RCC 7860 (cell line): ENCODE results near the gene TMEM128.

Experiments used
- DNase-seq: peaks from one replicate; pipeline ENCODE4 v3.0.0-alpha.2; 2015; ENCODE audit warnings: low spot score
- FAIRE-seq: peaks from 2 replicates; lab custom pipeline; 2012; peaks lifted over from hg19 to GRCh38; lab: Jason Lieb, UNC

The TMEM128 gene, protein sequence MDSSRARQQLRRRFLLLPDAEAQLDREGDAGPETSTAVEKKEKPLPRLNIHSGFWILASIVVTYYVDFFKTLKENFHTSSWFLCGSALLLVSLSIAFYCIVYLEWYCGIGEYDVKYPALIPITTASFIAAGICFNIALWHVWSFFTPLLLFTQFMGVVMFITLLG

GRCh38 chr4:4248029-4248884, at the start of gene TMEM128:
TSS of gene TMEM128 (minus strand) at chr4:4248223. CDS start at chr4:4248202, 21 bp downstream.
- DNase-seq (peak; percentile 86), FAIRE-seq (peak; percentile 40)

GRCh38 chr4:4296283-4296846, 48.3 kb upstream of the TMEM128 start:
- FAIRE-seq (no peak), DNase-seq (no peak)

GRCh38 chr4:4293279-4293678, 45.3 kb upstream of the TMEM128 start:
- FAIRE-seq (no peak), DNase-seq (no peak)

DNA sequence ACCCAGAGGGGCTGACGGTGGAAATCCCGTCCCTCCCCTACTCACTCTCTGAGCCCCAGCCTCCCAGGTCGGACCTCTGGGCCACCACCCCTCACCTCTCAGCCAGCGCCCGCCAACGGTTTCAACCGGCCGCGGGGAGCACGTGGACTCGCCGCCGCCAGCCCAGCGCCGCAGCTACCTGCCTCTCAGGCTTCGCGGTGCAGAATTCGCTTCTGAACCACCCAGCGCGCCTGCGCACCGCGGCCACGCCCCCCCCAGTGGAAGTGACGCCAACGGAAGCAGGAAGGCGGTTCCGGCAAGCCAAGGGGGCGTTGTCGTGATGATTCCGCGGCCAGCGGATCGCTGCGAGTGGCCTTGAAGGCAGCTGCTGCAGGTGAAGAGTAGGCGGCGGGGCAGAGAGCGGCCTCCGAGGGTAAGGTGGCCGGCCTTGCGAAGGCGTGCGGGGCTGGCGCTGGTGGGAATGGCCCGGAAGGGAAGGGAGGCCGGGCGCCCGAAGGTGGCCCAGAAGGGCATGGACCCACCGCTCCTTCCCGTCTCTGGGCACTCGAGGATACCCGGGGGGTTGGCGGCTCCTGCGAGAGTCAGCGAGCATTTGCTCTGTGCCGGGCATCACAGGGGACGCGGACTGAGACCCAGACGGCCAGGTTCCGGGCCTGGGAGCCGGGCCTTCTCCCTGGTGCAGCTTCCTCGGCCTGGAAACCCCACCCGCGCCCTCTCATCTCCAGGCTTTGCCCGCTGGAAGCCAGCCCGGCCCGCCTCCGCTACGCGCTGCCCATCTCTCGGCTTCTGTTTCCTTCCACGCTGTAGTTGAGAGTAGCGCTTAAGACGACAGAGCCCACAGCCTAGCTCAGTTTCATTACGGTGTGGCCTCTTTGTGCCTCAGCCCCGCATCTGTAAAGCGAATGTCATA, 42.2 kb upstream of the TMEM128 start, which contains the start of the genes LYAR and ZBTB49:
TSS of gene LYAR (minus strand) at position 214 of the 910 bp plus-strand sequence. CDS start 6,412 bp downstream, outside the sequence.
TSS of gene ZBTB49 (plus strand) at position 311 of the 910 bp plus-strand sequence. CDS start 9,695 bp downstream, outside the sequence.
- FAIRE-seq, result no peak
- peak; percentile 69 for DNase-seq

- FAIRE-seq, result no peak
- DNase-seq, result no peak
These were observed 41.5 kb upstream of the TMEM128 start for GRCh38 chr4:4289597-4289940.

DNA sequence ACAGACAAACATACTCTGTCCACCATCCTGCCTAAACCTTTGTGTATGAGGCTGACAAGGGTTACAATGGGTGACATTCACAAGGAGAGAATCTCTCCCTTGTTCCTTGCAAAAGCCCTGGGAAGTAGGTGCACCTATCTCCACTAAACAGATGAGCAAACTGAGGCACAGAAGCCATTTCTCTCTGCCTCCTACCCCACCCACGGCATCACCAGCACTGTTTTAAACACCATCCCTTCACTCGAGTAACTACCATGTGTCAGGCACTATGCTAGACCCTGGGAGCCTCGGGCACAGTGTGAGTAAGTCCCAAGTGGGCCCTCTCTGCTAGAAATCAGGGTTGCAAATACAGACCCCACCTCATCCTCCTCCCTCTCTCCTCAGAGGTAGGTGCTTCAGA, 41.0 kb upstream of the TMEM128 start:
- FAIRE-seq (no peak), DNase-seq (no peak)

DNA sequence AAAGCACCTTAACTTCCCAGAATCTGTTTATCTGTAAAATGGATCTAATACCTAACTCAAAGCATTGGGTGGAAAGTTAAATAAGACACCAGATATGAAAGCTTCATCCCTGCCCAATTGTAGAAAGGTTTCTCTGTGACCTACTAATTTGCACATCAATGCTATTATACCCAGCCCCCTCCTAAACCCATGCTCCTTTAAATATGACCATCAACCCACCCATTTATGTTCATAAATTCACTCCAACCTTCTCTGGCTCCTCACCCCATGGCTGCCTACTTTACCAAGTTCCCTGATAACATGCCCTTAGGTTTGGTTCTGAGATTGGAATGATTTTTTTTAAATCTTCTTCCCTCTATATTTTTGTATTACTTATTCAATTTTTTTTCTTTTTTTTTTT, 40.1 kb upstream of the TMEM128 start:
- no peak for FAIRE-seq
- no peak for DNase-seq

DNA sequence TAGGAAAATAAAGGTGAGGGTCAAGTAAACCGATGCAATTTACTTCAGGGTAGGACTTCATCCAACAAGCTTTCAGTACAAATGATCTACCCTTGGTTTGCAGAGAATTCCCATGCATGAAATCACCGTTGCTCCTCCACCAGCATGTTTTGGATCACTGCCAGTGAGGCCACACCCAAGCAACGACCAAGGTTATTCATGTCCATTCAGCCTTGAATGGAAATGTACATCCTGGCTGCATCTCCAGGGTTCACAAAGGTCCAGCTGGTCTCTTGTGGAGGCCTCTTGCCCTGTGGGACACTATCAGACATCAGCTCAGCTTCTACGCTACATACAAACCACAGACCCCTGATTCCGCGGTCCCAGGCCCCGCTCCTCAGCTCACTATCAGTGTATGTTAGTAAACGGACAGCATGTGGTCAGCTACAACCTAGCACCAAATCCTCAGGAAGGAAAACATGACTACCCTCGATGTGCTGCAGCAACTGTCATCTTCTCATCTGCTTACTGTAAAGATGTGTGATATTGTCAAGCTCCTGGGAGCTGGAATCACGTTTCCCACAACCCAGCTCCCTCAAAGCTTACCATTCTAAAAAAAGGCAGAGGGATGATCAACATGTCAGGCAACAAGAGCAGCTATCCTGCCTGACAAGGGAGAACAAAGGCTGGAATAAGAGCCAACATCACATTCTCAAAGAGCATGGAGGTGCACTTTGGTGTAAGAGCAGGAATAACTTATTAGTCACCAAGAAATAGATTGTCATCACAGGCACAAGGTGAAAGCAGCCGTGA, 37.0 kb upstream of the TMEM128 start:
- DNase-seq (peak; percentile 26), FAIRE-seq (no peak)

DNA sequence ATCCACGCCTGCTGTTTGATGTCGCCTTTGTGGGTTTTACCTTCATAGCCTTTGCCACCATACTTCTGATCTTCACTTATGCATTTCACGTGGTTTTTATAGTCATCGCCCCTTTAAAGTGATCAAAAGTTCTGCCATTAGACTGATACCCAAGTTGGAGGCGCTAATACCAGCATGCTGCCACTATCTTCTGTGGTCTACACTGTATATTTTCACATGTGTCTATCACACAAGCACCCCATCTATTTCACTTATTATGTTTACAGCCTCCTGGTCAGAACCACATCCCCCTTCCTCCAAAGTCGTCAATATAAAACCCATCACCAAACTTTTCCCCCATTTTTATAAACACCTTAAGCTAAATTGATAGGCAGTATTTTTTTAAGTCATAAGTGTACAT, 33.8 kb upstream of the TMEM128 start:
- FAIRE-seq (no peak), DNase-seq (no peak)

- DNase-seq, result no peak
- FAIRE-seq, result no peak
These were observed 29.5 kb upstream of the TMEM128 start for GRCh38 chr4:4277531-4277930.

- DNase-seq, result no peak
- FAIRE-seq, result no peak
These were observed 26.2 kb upstream of the TMEM128 start for GRCh38 chr4:4274226-4274625.

DNA sequence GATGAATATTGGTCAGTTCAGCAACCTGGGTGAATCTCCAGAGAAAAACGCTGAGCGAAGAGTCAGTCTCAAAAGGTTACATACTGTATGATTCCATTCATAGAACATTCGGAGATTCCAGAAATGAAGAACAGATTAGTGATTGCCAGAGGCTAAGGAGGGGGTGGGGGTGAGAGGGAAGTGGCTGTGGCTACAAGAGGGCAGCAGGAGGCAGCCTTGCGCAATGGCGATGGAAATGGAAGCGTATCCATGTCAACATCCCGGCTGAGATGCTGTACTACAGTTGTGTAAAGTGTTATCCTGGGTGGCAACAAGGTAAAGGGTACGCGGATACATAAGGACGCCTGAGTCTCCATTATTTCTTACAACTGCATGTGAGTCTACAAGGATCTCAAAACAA, 23.9 kb upstream of the TMEM128 start:
- FAIRE-seq, result no peak
- DNase-seq, result no peak

GRCh38 chr4:4270529-4270928, 22.5 kb upstream of the TMEM128 start:
- DNase-seq, result no peak
- FAIRE-seq, result no peak

DNA sequence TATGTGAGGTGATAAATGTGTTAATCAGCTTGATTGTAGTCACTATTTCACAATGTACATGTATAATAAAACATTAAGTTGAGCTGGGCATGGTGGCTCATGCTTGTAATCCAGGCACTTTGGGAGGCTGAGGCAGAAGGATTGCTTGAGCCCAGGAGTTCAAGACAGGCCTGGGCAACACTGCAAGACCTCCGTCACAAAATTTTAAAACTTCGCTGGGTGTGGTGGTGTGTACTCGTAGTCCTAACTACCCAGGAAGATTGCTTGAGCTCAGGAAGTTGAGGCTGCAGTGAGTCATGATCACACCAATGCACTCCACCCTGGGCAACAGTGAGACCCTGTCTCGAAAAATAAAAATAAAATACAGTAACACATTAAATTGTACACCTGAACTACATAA, 21.8 kb upstream of the TMEM128 start:
- FAIRE-seq (no peak), DNase-seq (no peak)

DNA sequence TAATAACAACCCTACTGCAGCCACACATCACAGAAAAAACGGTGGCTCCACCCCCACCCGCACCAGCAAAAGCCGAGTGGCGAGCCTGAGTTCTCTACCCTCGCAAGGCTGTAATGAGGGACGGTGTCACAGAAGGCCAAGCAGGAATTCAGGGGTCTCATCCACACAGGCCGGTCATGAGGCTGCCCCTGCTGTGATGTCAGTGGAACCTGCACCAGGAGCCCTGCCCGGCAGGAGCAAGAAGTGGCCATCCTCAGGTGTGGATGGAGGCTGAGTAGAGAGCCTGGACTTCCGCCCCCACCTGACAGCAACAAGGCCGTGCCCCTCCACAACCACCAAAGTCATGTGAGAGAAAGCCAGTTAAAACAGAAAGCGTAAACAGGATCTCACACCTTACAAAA, 21.3 kb upstream of the TMEM128 start:
- DNase-seq (no peak), FAIRE-seq (no peak)

GRCh38 chr4:4268776-4269175, 20.8 kb upstream of the TMEM128 start:
- FAIRE-seq (no peak), DNase-seq (no peak)

DNA sequence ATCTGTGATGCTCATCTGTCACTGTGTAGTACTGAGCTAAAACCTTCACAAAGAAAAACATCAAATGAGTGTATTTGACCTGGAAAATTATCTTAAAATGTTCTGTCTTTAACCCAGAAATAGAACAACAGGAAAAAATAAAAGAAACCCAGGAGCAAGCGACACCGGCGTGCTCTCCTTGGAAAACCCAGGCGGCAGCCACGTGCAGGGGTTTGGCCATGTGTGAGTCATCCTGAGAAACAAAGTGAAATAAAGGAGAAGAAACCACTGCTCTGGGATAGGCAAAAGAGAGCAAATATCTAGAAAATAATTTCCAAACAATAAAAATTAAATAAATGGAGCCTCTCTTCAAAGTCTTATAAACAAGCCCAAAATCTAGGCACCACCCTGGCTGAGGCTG, 20.0 kb upstream of the TMEM128 start:
- no peak for FAIRE-seq
- no peak for DNase-seq

DNA sequence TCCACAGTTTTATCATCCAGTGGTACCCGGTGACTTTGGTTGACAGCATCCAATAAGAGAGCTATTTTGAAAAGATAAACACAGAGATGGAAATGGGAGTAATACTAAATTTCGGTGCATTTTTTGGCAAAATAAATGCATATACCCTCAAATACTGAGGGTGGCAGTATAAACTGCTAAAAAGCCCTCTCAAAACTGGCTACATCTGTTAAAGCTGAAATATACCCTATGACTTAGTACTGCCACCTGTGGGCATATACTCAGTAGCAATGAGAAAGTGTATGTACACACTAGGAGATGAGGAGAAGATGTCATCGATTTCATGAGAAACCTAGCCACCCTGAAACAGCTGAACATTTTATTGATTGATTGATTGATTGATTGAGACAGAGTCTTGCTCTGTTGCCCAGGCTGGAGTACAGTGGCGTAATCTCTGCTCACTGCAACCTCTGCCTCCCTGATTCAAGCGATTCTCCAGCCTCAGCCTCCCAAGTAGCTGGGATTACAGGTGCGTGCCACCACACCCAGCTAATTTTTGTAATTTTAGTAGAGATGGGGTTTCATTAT, 12.2 kb upstream of the TMEM128 start:
- peak; percentile 38 for FAIRE-seq
- peak; percentile 53 for DNase-seq

GRCh38 chr4:4259484-4260100, 11.6 kb upstream of the TMEM128 start:
- FAIRE-seq, result no peak
- no peak for DNase-seq
